Pulmonary artery endothelial cell (primary cell): Measurements from ENCODE around the gene NHLH1. TPM values are rescaled to one million over a fixed set of nuclear protein-coding genes. Genes with fewer than 3 reads are reported as not detected.

Experiments
- DNase-seq: peaks from one replicate; pipeline ENCODE4 v3.0.0-alpha.2; 2011; ENCODE audit warnings: low read depth, low spot score
- total RNA-seq: library from RNA; depleted of rRNA; stranded (reverse); fragments of >200 nt; gene quantifications from 2 replicates; pipeline ENCODE4 v1.2.3, GENCODE V29; 2014

NHLH1 gene
- under 0.01 TPM in 1 of 2 replicates, not detected in the other for total RNA-seq

GRCh38 chr1:160366731-160367515 lies at the start of gene NHLH1:
TSS of gene NHLH1 (plus strand) at chr1:160367071. CDS start at chr1:160370732, 3,661 bp downstream.
- no peak for DNase-seq

GRCh38 chr1:160322831-160323230 lies 44.0 kb upstream of the NHLH1 start:
- no peak for DNase-seq

GRCh38 chr1:160325252-160325651 lies 41.6 kb upstream of the NHLH1 start:
- no peak for DNase-seq

DNA sequence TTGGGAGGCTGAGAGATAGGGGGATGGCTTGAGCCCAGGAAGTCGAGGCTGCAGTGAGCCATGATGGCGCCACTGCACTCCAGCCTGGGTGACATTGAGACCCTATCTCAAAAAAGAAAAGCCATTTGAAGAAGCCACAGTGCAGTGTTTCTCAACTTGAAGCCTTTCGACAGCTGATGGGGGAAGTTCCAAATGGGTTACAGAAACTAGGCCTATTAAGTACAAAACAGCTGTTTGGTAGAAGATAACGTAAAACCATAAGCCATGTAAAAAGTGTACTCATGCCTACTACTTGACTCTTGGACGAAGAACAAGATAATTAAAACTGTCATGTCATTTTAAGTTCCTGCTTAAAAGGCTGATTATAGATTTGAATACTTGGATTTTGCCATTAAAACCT lies 40.5 kb upstream of the NHLH1 start:
- no peak for DNase-seq

- no peak for DNase-seq
These were observed 38.7 kb upstream of the NHLH1 start for GRCh38 chr1:160328184-160328583.

DNA sequence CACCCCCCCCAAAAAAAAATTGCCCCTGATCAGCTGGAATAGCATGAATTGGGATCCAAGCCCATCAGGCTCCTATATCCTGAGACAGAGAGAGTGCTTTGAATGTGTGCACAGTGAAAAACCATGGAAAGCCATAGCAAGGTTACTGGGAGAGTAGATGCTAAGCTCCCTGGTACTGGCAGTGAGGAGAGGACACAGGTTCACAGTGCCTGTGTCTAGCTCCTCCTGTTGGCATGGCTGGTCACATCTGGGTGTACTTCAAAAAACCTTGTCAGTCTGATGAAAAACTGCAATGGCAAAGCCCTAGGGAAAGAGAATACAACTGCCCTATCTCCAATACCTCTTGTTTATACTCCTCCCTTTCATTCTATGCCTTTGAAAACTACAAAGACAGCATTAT lies 36.8 kb upstream of the NHLH1 start:
- DNase-seq = no peak

- no peak for DNase-seq
These were observed 34.4 kb upstream of the NHLH1 start for GRCh38 chr1:160332516-160332915.

- DNase-seq = no peak
These were observed 28.3 kb upstream of the NHLH1 start for GRCh38 chr1:160338580-160338979.

- no peak for DNase-seq
These were observed 26.7 kb upstream of the NHLH1 start for GRCh38 chr1:160340146-160340545.

DNA sequence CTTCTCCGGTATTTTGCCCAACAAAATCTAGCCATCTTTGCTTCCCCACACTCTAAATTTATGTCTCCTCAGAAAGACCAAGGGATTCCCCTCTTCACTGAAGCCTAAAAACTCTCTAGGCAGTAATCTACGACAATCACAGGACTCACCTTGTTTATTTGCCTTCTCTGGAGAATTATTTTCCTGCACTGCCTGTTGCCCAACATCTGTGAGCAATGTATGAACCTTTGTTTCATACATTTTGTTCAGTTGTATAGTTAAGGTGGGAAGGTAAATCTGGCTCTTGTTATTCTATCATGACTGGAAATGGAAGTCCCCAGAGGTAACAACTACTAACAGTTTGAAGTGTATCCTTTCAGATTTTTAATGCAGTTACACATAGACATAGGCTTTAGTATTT lies 26.0 kb upstream of the NHLH1 start:
- no peak for DNase-seq

GRCh38 chr1:160342526-160342925 lies 24.3 kb upstream of the NHLH1 start:
- no peak for DNase-seq

DNA sequence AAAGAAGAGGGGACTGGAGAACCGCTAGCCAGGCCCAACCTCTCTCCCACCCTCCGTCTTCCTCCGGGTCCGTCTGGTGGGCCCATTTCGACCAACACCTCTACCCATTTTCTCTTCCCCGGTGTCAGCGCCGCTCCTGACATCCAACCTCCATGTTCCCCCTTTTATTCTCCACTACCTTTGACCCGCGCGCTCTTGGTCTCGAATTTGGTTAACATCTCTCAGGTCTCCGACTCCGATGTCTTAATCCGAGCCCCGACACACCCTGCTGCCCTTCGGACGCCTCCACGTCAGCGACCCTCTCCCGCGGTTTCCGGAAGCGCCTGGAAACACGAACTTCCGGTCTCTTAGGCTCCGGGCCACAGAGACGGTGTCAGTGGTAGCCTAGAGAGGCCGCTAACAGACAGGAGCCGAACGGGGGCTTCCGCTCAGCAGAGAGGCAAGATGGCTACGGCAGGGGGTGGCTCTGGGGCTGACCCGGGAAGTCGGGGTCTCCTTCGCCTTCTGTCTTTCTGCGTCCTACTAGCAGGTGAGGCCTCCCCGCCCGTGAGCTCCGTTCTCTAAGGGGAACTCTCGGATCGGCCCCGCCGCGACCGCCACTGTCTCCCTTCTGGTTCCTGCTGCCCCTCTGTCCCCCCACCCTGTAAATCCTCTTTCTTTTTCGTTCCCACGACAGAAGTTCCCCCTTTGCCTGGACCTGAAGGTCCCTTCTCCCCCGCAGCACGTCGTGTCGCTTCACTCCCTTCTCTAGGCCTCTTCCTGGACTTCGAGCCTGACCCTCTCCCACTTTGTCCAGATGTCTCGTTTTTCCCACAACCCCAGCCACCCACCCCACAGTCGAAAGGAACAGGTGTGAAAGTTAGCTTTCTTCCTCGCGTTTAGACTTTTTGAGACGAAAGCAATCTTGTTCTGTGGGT lies 23.7 kb upstream of the NHLH1 start, which contains the start of the genes COPA and NCSTN:
Gene COPA, minus strand, starts transcription at position 298 of the 917 bp plus-strand sequence. Its CDS starts 80 bp downstream, at position 218.
Gene NCSTN, plus strand, starts transcription at position 431 of the 917 bp plus-strand sequence. Its CDS starts 14 bp downstream, at position 445.
- peak; percentile 86 for DNase-seq

- DNase-seq = no peak
These were observed 22.6 kb upstream of the NHLH1 start for GRCh38 chr1:160344241-160344640.

DNA sequence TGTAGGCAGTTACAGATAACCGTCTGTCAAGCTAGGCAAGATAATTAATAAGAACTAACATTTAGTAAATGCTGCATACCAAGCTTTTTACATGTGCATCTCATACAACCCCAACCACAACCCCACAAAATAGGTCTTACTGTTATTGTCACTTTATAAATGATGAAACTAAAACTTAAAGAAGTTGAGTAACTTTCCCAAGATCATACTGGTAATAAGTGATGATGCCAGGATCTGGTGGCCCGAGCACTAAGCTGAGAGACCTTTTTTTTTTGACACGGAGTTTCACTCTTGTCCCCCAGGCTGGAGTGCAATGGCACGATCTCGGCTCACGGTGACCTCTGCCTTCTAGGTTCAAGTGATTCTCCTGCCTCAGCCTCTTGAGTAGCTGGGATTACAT lies 21.9 kb upstream of the NHLH1 start:
- DNase-seq = no peak

GRCh38 chr1:160346463-160346862 lies 20.4 kb upstream of the NHLH1 start:
- DNase-seq = no peak

- no peak for DNase-seq
These were observed 19.9 kb upstream of the NHLH1 start for GRCh38 chr1:160346958-160347357.

GRCh38 chr1:160351629-160352028 lies 15.2 kb upstream of the NHLH1 start:
- DNase-seq = no peak

GRCh38 chr1:160352555-160352954 lies 14.3 kb upstream of the NHLH1 start:
- no peak for DNase-seq

DNA sequence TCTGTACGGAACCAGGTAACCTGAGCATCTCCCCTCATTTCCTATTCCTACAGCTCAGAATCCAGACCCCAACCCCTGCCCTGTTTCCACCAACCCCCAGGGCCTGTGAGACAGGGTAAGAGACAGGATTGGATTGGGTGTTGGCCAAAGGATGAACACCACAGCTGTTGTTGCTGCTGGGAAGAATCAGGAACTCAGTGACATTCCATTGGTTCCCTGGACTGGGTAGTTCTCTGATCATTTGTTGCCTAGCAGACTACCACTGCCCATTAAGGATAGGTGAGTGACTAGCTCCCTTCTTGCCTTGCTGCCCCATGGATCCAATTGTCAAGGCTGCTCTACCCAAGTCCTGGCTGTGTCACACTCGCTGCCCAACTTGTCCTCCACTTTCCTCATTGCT lies 13.6 kb upstream of the NHLH1 start:
- DNase-seq = no peak

GRCh38 chr1:160354388-160354985 lies 12.4 kb upstream of the NHLH1 start:
- no peak for DNase-seq

- DNase-seq = no peak
These were observed 9.4 kb upstream of the NHLH1 start for GRCh38 chr1:160357286-160358002.
